Spleen (tissue), 7 donors: ENCODE data around the gene CD24.

Experiments used
- CTCF ChIP-seq, 11 experiments: fragments of 200-600 bp in 7 of 11; fragments of 450-650 bp in 4 of 11; sonication (generic) in 4 of 11; IDR thresholded peaks in 8 of 11; conservative IDR thresholded peaks in 3 of 11; 1 replicate in 7 of 11; 2 replicates in 4 of 11; pipeline versions ENCODE4 v1.4.0 to v1.8.0; 2016 to 2021; ENCODE audit warnings: antibody characterized with exemption in 11 of 11, inconsistent platforms in 4 of 11, mild to moderate bottlenecking in 1 of 11
- POLR2A ChIP-seq, 3 donors: fragments of 450-650 bp; IDR thresholded peaks; one replicate each; pipeline ENCODE4 v1.5.1; 2017; ENCODE audit warnings: antibody characterized with exemption in 3 of 3, mild to moderate bottlenecking in 1 of 3
- POLR2AphosphoS5 ChIP-seq, 3 donors: sonication (generic); formaldehyde crosslinking; IDR thresholded peaks; one replicate each; pipeline ENCODE4 v1.5.1; 2017; ENCODE audit warnings: antibody characterized with exemption in 3 of 3
- donor health status: DM: no; HTN: no; CAD: no; lungs with moderate emphysema.
- donor health status: DM: no; HTN: no; CAD: no.
- donor health status: DM: no; HTN: no; CAD: no.

GRCh38 chr6:106959985-106960384 lies 14.5 kb downstream of the CD24 start:
- TF ChIP-seq CTCF (IDR thresholded peaks at IDR 0.05 in 8 of 11, conservative IDR thresholded peaks at IDR 0.05 in 3 of 11): no peak
- TF ChIP-seq POLR2AphosphoS5 (IDR thresholded peaks at IDR 0.05): no peak
- no peak for TF ChIP-seq POLR2A (IDR thresholded peaks at IDR 0.05)
